ENCODE measurements around the gene ZMYM1. TPM values are rescaled to one million over a fixed set of nuclear protein-coding genes. Genes with fewer than 3 reads are reported as not detected.

The ZMYM1 gene
- total RNA-seq, 1 experiment from 2014 or later, result 39.1 TPM

DNA sequence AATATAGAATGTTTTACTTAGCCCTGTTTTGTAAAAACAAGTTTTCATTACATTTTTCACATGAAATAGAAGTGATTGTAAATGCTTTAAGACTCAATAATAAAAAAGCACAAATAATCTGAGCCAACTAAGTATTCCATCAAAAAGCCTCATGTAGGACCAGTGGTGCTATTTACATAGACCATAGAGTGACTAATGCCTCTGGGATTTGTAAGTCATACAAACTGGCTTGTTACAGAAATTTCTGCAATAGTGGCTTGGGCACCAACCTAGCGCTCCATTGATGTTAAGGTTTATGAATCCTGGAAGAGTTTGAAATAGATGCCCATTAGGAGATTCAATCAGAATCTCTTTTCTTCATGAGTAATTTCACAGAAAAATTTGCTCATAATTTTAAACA lies 31.9 kb downstream of the ZMYM1 start:
- intact Hi-C loops (cut with micrococcal nuclease; ENCODE audit: unreplicated experiment), result no loop called here
- TF ChIP-seq CTCF (IDR thresholded peaks at IDR 0.05) (no peak), SIN3A (IDR thresholded peaks at IDR 0.05; ENCODE audit: borderline replicate concordance, insufficient read depth, low read depth, low read length) (no peak), POLR2AphosphoS5 (IDR thresholded peaks at IDR 0.05; ENCODE audit: low read depth, low read length) (no peak), TCF7L2 (IDR thresholded peaks at IDR 0.05; ENCODE audit: low read depth, low read length) (no peak)
- TF ChIP-seq, protein P1, sequence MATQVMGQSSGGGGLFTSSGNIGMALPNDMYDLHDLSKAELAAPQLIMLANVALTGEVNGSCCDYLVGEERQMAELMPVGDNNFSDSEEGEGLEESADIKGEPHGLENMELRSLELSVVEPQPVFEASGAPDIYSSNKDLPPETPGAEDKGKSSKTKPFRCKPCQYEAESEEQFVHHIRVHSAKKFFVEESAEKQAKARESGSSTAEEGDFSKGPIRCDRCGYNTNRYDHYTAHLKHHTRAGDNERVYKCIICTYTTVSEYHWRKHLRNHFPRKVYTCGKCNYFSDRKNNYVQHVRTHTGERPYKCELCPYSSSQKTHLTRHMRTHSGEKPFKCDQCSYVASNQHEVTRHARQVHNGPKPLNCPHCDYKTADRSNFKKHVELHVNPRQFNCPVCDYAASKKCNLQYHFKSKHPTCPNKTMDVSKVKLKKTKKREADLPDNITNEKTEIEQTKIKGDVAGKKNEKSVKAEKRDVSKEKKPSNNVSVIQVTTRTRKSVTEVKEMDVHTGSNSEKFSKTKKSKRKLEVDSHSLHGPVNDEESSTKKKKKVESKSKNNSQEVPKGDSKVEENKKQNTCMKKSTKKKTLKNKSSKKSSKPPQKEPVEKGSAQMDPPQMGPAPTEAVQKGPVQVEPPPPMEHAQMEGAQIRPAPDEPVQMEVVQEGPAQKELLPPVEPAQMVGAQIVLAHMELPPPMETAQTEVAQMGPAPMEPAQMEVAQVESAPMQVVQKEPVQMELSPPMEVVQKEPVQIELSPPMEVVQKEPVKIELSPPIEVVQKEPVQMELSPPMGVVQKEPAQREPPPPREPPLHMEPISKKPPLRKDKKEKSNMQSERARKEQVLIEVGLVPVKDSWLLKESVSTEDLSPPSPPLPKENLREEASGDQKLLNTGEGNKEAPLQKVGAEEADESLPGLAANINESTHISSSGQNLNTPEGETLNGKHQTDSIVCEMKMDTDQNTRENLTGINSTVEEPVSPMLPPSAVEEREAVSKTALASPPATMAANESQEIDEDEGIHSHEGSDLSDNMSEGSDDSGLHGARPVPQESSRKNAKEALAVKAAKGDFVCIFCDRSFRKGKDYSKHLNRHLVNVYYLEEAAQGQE (IDR thresholded peaks at IDR 0.05; ENCODE audit: insufficient read depth in 1 of 2, low read depth in 2 of 2, low read length in 1 of 2), result no peak
- Histone ChIP-seq H3K27me3 (ENCODE audit: control insufficient read depth, insufficient read depth, low read length) (no peaks in the 10 kb centered on the region), H3K27ac (ENCODE audit: low read length) (no peak overlapping the region), H3K9me3 (ENCODE audit: control insufficient read depth, insufficient read depth, low read depth, low read length) (no peaks in the 10 kb centered on the region), H3K4me3 (ENCODE audit: low read depth in 2 of 2, low read length in 2 of 2) (no peak overlapping the region), H3K36me3 (ENCODE audit: control insufficient read depth, insufficient read depth, low read length) (peaks cover 34% of the 10 kb centered on the region), H3K4me1 (ENCODE audit: control insufficient read depth, insufficient read depth, low read length) (no peaks in the 10 kb centered on the region)
- ATAC-seq, result peak; percentile 78
- CTCF ChIA-PET, result no interaction called here
- in situ Hi-C loops (cut with HindIII; ENCODE audit: low pct_unique_long_range_greater_than_20kb, low sequenced_read_pairs), result no loop called here
- no peak for DNase-seq (ENCODE audit: low read depth, low spot score)
- no TSS peak for BruUV-seq (replicated peaks)
- POLR2A ChIA-PET, result no interaction called here

DNA sequence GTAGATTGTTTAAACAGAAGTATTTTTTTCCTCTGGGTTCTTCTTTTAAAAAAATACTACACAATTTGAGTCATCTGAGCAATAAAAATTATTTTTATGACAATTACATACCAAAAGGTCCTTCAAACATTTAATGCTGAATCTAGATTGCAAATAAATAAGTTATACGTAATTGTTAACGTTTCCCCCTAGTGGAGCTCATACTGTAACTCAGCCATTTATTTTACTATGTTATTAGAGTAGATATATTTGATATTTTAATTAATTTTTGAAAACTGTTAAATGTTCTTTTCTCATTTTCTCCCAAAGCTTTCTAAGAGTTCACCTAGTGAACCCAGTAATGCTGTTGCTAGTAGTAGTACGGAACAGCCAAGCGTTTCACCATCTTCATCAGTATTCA lies 33.5 kb downstream of the ZMYM1 start:
- intact Hi-C loops (cut with micrococcal nuclease; ENCODE audit: unreplicated experiment) (no loop called here), in situ Hi-C loops (cut with HindIII; ENCODE audit: low pct_unique_long_range_greater_than_20kb, low sequenced_read_pairs) (no loop called here)
- no peak for DNase-seq (ENCODE audit: low read depth, low spot score)
- H3K9me3 ChIP-seq (ENCODE audit: control insufficient read depth, insufficient read depth, low read depth, low read length), result no peaks in the 10 kb centered on the region
- no peak overlapping the region for H3K4me3 ChIP-seq (ENCODE audit: low read depth in 2 of 2, low read length in 2 of 2)
- CTCF ChIA-PET, result no interaction called here
- no TSS peak for BruUV-seq (replicated peaks)
- H3K27ac ChIP-seq (ENCODE audit: low read length), result no peak overlapping the region
- H3K4me1 ChIP-seq (ENCODE audit: control insufficient read depth, insufficient read depth, low read length), result no peaks in the 10 kb centered on the region
- no peak for ATAC-seq
- no peaks in the 10 kb centered on the region for H3K27me3 ChIP-seq (ENCODE audit: control insufficient read depth, insufficient read depth, low read length)
- POLR2A ChIA-PET, result no interaction called here
- H3K36me3 ChIP-seq (ENCODE audit: control insufficient read depth, insufficient read depth, low read length), result peaks cover 34% of the 10 kb centered on the region
- TF ChIP-seq POLR2AphosphoS5 (IDR thresholded peaks at IDR 0.05; ENCODE audit: low read depth, low read length), result no peak
- no peak for TF ChIP-seq TCF7L2 (IDR thresholded peaks at IDR 0.05; ENCODE audit: low read depth, low read length)
- no peak for TF ChIP-seq SIN3A (IDR thresholded peaks at IDR 0.05; ENCODE audit: borderline replicate concordance, insufficient read depth, low read depth, low read length)
- TF ChIP-seq, protein P1 (IDR thresholded peaks at IDR 0.05; ENCODE audit: insufficient read depth in 1 of 2, low read depth in 2 of 2, low read length in 1 of 2), result no peak
- no peak for TF ChIP-seq CTCF (IDR thresholded peaks at IDR 0.05)

All from Panc1 (cell line).